LHCN-M2 (cell line): ENCODE results near the gene SIDT2. TPM values are rescaled to one million over a fixed set of nuclear protein-coding genes. Genes with fewer than 3 reads are reported as not detected.
"Not testable (repeated sequence)": the region's sequence is repeated elsewhere in the genome, so short reads cannot be mapped to it uniquely, and the experiment has no call there.

Experiments
- DNase-seq: peaks from one replicate; pipeline ENCODE4 v3.0.0-alpha.2; 2012; ENCODE audit warnings: low read depth
- total RNA-seq: library from RNA; depleted of rRNA; stranded (reverse); fragments of >200 nt; gene quantifications from 2 replicates; pipeline ENCODE4 v1.2.3, GENCODE V29; 2014

SIDT2 gene
- total RNA-seq, 1 experiment from 2014 or later = 18.7 TPM

- DNase-seq = no peak
These were observed 7.0 kb upstream of the SIDT2 start for GRCh38 chr11:117171404-117172061.

- no peak for DNase-seq
These were observed 5.7 kb upstream of the SIDT2 start for GRCh38 chr11:117172724-117173421.

- no peak for DNase-seq
These were observed 3.4 kb upstream of the SIDT2 start for GRCh38 chr11:117175104-117175503.

GRCh38 chr11:117175781-117176180, 2.8 kb upstream of the SIDT2 start:
- no peak for DNase-seq

- DNase-seq = no peak
These were observed 2.4 kb upstream of the SIDT2 start for GRCh38 chr11:117176186-117176585.

- DNase-seq = no peak
These were observed 871 bp upstream of the SIDT2 start for GRCh38 chr11:117177534-117178209.

- peak; percentile 70 for DNase-seq
These were observed 781 bp downstream of the SIDT2 start for GRCh38 chr11:117179048-117179999.

GRCh38 chr11:117180020-117180419, 1.5 kb downstream of the SIDT2 start:
- no peak for DNase-seq

- peak; percentile 78 for DNase-seq
These were observed 2.4 kb downstream of the SIDT2 start for GRCh38 chr11:117180661-117181585.

- no peak for DNase-seq
These were observed 3.3 kb downstream of the SIDT2 start for GRCh38 chr11:117181586-117182550.

GRCh38 chr11:117182551-117182935, 4.0 kb downstream of the SIDT2 start:
- no peak for DNase-seq

GRCh38 chr11:117183178-117183577, 4.6 kb downstream of the SIDT2 start:
- not testable (repeated sequence) for DNase-seq

GRCh38 chr11:117183724-117184349, 5.3 kb downstream of the SIDT2 start:
- no peak for DNase-seq

GRCh38 chr11:117185736-117186430, 7.3 kb downstream of the SIDT2 start:
- no peak for DNase-seq

- DNase-seq = no peak
These were observed 7.9 kb downstream of the SIDT2 start for GRCh38 chr11:117186431-117186761.

GRCh38 chr11:117187007-117187406, 8.5 kb downstream of the SIDT2 start:
- no peak for DNase-seq

GRCh38 chr11:117187428-117187798, 8.9 kb downstream of the SIDT2 start:
- DNase-seq = no peak

GRCh38 chr11:117187799-117188481, 9.4 kb downstream of the SIDT2 start:
- DNase-seq = no peak
